GM04503 (cell line): ENCODE results near the gene MEF2C.

ENCODE experiments used
- DNase-seq: peaks from one replicate; pipeline ENCODE4 v3.0.0-alpha.2; 2012; ENCODE audit warnings: low read depth

MEF2C gene

DNA sequence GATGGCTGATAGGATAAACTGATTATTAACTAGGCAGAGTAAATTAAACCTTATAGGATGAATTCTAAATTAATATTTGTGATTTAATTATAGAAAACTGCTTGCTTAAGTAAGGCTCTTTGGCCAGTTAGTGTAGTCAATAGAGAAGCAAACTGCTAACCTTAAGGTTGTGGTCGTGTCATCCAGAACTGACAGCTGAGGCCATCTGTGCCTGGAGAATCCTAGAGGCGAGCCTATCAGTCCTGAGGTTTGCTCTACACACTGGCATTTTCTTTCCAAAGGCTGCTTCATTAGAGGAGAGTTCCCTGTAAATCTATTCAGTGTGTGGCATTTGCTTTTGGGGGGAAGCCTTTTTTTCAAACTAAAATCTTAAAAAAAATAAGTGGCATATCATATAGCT is 169.2 kb downstream of the MEF2C start:
- no peak for DNase-seq

DNA sequence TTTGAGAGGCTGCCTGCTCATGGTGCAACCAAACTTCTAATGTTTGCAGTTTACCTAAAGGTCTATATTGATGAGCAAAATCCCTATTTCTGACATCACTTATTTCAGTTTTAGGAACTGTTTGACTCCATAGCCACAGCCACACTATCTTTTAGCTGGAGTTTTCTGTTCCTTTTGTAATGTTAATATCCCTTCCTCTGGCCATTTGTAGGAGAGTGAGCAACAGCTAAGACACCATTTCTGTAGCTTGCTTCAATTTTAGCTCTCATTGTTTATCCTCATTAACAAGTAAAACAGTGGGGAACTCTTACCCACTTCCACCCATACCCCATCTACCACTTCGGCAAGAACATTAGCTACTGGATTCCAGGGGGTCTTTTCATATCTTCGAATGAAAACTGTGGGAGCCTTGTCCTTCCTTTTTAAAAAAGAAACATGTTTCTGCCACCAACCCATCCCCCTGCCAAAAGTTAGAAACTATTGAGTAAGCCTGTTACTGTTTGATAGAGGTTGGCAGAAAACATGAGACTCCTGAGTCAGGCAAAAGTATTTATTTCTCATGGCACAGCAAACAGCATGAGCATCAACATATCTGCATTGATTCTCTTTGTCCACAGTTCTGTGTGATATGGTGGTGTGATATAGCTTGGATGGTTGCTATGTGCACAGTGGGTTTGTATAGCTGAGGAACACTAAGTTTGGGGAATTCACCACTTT is 174.1 kb downstream of the MEF2C start:
- no peak for DNase-seq

DNA sequence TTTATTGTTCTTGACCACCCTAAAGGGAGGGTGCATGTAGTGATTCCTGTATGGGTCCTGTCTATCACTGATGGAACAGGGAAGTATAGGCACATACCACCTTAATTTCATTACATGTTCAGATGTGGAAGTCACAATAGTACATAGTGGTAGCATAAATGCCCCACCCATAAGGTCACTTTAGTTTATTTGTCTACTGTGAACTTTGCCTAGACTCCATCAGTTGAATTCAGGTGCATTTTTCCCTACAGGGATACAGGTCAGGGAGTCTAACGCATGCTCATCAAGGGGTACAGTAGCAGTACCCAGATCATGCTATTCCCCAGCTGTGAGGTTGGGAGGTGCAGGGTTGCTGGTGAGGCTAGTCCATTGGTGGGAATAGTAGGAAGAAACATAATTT is 175.0 kb downstream of the MEF2C start:
- DNase-seq = no peak

DNA sequence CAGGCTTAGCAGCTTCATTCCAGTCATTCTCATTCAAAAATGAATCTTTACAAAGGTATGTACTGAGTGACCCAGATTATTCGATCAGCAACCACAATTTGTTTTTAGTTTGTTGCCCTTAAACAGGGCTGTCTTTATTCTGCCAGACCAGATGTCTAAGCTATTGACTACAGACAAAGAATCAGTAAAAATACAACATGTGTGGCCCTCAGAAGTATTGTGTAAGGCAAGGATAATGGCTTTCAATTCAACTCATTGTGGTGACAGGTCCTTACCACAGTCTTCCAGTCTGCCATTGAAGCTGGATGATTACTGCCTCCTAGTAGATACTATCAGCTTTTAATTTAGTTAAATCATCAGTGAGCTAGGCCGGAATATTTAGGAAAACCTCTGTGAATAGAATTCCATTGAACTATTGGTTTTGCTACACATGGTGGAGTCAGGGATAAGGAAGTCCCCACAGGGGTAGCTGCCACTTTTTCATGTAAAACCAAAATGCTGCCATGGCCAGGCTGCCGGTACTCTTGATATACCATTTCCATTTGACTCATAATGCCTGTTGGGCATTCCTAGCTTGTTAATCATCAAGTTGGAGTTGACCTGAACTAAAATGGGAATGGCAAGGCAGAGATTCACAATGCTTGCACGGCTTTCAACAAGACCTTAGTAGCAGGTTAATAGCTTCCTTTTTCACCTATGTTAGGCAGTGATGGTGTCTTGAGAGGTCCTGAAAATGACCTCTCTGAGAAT is 175.6 kb downstream of the MEF2C start:
- DNase-seq = no peak

DNA sequence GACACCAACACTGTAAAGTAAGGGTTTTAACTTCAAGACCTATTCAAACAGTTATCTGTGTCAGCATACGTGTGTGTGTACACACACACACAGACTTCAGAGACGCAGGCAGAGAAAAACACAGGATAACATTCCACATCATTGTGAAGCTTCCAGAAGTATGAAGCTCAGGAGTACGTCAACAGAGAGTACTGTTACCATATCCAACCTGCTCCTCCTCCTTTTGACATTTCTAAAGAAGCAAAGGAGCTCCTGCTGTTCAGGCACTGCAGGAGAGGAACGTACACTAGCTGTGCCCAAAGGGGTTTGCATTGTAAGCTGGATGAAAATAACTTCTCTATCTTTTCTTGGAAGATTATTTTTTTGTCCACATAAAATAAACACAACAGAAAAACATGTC is 180.7 kb downstream of the MEF2C start:
- no peak for DNase-seq

DNA sequence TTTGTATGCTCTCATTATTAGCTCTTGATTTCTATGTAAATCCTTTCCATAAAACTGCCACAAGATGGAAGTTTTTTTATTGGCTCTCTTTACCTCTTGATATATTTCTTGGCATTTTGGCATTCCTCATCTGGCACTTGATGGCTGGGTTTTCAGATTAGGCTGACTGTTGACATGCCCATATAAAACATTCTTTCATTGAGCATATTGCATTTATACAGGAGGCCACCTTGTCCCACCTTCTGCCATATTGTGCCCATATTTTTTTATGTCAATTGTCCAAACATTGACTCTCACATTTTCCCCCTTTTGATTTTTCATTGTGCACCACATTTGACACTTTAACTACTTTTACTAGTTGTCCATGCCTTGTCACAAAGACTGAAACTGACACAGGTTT is 182.9 kb downstream of the MEF2C start:
- DNase-seq = no peak

DNA sequence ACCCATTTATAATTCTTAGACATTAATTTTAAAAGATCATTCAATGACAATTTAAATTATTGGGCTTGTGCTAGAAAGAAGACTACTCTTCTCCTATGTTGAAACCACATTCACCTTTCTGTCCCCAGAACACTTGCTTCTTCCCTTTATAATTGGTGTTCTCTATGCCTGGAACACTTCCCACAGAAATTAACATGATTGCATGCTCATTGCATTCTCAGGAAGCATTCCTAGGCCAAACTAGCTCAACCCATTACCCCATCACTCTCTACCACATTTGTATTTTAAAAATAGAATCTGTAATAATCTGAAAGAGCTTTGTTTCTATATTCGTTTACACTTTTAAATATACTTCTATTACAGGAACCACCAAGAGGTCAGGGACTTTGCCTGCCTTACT is 184.7 kb downstream of the MEF2C start:
- no peak for DNase-seq

DNA sequence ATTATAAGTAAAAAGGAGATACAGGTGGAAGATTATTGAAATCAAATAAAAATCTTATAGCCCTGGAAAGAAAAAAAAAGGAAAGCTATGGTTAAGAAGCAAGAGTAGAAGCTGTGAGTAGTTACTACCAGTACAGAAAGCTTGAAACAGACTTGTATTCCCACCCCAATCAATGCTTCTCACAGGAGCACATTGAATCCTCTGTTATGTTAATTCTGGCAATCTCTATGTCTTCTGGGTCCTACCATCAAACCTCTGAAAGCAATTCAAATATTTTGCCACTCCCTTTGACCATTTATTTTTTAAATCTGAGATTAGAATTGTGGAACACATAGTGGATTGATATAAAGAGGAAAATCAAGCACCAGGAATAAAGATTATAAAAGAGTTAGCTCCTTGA is 186.5 kb downstream of the MEF2C start:
- DNase-seq = no peak

DNA sequence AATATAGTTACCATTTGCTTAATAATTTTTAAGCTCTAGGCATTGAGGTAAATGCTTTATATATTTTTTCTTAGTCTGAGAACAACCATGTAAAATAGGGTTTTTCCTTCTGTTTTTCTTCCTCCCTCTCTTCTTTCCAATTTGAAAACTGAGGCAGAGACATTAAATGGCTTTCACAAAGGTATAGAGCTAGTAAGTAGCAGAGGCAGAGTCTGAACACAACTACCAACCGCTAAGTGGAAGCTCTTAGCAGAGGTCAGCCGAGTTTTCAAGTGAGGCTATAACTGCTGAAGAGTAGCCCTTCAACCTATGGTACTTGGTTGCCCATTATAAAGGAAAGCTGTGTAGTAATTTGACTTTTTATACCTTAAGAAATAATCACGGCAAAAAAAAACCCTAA is 187.1 kb downstream of the MEF2C start:
- no peak for DNase-seq

DNA sequence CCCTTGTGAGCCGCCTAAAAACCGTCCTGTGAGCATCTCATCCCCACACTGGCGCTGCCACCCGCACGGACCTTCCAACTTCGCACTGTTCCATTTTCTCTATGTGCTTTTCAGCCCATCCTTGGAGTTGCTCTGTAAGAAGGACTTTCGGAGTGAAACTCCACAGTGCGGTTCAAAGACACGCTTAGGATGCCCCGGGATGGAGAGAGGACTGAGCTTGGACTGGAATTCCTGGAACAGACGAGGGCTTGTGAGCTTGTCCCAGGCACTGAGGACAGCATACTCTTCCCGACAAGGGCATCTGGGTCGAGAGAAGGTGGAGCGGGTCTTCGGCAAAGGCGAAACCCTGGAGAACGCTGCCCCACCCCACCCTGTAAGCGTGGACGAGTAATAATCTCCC is 187.8 kb downstream of the MEF2C start:
- no peak for DNase-seq

DNA sequence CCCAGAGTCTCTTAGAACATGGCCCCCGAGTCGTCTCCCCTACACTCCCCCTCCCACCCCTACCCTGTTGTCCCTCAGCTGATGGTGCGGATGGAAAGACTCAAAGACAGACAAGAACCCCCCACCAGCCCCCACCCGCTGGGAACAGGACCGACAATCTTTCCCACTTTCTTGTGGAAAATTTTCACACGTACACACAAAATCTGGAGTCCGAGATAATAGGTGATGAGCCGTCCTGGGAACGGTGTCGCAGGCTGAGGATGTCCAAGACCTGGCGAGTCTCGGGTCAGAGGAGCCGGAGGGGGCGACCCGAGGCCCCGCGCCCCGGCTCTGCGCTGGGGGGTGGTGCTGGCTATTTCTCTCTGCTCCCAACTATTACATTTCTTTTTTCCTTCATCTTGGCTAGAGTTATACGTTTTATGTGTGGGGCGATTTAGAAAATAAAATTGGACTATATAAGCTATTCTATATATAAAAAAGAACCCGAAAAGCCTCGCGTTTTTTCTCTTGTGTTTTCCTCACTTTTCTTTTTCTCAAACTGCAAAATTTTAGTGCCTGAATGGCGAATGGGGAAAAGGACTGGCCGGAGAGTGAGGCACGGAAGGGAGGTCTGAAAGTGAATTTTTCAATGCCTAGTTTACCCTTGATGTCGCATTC is 188.8 kb downstream of the MEF2C start:
- DNase-seq = no peak

DNA sequence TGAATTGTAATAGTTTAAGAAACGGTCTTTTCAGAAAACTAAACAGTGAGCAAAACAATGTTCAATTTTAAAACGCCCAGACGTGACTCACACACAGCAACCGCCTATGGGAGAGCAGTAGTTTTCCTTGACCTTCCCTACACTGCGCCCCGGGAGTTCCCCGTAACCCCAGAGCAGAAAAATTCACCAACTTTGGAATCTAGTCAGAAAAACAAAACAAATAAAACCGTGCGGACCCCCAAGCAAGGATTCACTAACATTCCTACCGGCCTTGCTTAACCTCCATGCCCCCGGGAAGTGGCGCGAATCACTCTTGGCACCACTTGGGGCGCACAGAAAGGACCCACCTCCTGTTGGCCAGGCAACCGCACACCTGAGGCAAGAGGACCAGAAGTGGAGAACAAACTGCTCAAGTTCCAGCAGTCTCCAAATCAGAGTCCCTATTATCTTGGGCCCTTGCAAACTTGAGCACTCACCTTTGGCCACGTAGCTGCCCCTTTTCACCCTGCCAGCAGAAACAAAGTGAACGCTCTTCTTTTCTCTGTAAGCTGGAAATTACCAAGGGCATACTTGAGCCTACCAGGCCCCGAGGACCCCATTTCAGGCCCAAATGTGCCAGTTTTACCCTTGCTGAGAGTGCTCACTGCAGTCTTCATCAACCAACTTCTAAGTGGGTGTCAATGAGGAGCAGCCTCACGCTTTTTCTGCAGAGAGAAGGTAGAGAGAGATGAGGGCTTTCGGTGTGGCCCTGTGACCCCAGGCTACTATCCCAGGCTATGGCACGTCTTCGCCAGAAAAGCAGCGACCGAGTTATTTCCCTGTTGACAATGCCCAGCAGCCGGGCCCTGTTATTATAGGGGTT is 189.7 kb downstream of the MEF2C start:
- no peak for DNase-seq

DNA sequence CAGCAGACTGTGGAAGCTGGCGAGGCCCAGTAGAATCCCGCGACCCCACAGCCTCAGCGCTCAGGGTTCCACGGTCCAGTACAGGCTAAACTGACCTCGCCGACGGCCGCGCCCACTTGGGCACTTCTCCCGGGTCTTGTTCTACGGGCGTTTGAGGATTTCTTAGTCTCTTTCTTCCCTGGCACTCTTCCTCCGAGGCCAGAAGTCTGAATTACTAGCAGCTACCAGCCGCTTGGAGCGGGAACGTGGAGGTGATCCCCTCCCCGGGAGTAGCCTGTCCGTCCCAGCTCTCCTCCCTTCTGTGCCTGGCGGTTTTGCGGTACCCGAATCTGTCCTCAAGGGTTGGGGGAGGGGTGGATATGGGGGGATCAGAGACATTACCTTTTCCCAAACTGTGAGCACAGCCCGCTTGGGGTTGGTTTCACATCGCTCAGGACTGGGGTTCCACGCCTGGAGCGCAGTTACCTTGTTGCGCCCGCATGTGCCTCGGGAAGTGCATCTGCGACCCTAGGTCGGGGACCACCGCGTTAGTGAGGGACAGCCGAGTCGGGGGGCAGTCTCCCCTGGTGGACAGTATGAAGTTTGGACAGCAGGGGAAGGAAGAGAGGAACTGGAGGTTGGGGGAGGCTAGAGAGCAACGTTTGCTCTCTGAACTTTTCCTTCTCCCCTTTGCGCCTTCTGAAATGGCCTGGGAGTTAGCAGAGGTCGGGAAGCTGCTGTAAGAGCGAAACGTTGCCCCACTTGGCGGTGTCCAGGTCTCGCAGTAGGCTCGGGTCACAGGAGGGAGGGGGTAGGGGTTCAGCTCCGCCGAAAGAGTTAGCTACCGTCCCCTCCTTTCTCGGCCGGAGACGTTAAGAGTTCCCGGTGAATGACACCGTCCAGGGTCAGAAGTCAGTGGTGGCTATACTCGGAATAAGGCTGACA is 190.8 kb downstream of the MEF2C start:
- DNase-seq = no peak

DNA sequence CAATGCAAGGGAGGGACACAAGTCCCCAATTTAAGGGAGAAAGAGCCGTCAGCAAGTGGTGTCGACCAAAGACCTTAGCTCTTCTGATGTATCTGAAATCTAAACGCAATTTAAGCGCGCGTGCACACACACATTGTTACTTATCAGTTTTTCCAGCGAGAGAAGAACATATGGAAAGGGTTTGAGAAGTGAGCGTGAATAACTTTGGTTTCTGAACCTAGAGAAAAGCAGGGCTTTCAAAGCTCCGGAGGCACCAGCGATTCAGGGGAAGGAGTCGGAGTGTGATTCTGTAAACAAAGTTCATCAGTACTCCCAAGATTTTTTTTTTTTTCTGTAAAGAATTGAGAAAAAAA is 191.8 kb downstream of the MEF2C start:
- DNase-seq = no peak

DNA sequence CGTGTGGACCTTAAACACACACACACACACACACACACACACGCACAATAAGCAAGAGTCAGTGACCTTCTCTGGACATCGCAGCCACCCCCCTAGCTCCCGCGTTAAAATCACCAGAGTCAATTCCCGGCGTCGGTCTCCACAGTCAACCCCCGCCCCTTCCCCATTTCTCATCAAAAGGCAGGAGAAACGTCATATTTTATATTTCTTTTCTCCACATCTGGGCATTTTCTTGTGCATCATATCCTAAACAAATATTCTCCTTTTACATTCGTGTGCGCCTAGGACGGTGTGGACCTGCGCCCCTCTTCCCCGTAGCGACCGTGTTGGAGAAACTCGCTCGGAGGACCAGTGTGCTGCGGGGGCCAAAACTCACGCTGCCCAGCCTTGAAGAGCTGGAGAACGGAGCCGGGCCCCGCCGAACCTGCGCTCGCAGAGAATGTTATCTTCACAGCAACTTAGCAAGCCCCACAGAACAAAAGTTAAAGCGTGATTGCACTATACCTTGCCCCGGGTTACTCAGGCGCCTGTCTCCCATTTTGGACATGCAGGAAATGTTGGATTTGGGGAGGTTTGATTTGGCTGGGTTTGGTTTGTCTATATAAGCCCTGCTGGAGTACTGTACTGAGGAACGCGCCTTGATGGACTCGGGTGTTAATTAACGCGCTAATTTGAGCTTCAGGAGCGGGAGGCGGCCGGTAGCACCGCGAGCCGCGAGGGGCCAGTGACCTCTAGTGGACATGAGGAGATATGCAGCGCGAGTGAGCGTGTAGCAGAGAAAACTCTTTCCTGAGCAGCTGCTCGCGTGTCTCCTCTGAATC is 192.4 kb downstream of the MEF2C start:
- no peak for DNase-seq

DNA sequence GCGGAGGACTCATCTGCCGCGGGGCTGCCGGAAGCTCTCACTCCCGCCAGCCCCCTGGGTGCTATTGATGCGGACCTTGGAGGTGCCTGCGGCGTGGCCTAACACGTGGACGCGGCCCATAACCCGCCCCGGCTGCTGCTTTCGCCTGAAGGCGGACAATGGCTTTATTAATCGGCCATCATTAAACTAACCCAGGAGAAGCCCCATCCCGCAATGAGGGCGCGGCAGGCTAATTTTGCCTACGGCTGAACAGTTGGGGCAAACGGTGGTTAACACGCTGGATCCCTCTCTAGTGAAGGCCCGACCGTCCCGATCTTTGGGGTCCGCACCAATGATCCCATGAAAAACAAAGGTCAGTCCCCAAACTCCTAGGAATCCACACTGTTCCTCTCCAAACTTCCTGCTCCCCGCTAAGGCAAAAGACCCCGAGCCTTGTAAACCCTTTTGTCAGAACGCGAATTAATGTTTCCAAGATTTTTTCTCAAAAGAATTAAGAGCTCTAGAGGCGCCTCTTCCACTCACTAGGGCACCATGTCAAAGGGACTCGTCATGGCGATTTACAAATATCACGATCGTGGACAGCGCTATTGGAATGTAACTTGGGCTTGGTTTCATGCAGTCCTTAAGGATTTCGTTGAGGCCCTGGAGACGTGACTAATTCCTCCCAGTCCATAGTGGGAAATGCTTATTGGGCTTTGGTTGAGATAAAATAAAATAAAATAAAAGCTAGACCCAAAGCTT is 193.1 kb downstream of the MEF2C start:
- DNase-seq = no peak

DNA sequence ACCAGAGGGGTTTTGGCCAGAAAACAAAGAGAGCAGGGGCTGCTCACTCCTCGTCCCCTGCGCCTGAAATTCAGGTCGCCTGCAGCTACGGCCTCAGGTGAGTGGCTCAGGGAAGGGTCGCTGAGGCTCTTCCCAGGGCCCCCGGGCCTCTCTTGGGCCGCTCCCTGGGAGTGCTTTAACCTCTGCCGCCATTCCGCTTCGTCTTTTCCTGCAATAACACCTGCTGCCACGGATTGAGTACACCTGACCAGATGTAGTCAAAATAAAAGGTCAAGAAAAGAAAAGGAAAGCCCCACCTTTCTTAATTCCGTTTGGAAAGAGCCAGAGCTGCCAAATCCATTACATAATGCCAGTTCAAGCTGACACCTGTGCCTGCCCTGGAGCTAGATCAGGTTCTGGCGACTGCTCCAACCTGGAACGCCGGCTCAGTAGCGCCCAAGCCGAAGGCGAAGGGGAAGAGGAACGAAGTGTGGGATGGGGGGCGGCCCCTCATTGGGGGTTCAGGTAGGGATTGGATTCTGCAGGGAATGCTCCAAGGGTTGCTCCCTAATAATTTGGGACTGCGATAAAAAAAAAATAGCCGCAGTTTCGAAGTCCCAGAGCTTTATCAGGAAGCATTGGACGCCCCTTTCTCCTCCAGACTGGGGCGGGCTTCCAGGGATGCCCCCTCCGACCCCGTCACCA is 193.9 kb downstream of the MEF2C start:
- no peak for DNase-seq

DNA sequence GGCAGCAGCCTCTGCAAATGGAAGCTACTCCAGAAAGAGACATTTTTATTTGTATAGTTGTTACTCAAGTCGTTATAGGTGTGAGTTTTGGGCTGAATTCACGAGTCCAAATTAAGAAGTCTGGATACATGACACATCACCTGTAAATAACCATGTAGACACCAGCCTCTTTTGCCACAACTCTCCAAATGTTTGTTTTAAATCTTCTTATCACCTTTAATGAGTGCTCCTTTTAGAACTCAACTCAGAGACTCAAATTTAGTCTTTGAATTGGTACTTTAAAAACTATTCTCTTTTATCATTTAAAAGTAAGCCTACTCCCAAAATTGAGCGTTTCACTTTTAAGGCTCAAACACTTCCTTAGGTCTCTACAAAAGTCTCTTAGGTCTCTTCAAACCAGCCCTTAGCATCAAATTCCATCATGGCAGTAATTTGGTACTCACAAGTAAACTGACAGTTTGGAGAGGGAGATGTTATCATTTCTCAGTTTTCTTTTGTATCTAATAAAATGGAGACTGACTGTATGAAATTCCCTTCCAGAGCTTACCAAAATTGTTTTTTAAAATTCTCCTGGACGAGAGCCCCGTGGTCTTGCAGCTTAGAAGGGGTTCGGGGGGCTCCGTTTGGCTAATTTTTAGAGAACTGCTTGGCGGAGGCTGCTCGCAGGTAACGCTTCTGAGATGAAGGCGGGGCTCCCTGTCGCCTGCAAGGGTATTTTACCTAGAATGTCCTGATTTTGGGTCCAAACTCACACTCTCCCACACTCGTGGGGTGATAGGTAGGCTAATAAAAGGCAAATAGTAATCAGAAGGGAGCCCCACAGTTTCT is 194.6 kb downstream of the MEF2C start:
- no peak for DNase-seq
